ENCODE results near the gene TEX35. TPM values are rescaled to one million over a fixed set of nuclear protein-coding genes. Genes with fewer than 3 reads are reported as not detected.

The TEX35 gene
- total RNA-seq, 2 donors from 2014 or later: not detected

DNA sequence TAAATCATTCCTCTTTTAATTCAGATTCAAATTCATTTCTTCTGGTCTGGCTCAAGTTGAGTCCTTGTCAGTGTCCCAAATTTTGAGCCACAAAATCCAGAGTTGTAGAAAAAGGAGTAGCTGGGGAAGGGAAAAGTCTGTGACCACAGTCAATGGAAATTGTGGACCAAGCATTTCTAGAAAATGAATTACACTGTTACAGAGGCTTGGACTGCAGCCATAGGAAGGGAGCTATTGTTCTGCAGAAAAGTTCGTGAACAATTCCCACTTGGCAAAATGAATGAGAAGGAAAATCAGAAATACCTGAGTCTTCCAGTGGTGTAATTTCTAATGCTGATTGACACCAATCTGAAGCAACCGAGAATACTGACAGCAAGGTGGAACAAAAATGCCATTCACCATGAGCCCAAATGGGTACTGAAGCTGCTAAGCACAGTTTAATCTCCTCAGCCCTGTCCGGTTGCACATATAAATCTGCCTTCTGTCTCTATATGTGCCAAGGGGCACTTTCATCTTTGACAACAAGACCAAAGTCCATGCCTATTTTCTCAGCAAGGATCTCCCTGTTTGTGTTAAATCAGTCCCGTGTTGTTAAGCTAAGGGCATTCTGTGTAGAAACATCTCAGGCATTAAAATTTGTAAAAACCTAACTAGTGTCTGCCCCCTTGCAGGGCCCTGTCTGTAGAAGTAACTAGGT lies 51.3 kb downstream of the TEX35 start:
- TF ChIP-seq, protein P1, sequence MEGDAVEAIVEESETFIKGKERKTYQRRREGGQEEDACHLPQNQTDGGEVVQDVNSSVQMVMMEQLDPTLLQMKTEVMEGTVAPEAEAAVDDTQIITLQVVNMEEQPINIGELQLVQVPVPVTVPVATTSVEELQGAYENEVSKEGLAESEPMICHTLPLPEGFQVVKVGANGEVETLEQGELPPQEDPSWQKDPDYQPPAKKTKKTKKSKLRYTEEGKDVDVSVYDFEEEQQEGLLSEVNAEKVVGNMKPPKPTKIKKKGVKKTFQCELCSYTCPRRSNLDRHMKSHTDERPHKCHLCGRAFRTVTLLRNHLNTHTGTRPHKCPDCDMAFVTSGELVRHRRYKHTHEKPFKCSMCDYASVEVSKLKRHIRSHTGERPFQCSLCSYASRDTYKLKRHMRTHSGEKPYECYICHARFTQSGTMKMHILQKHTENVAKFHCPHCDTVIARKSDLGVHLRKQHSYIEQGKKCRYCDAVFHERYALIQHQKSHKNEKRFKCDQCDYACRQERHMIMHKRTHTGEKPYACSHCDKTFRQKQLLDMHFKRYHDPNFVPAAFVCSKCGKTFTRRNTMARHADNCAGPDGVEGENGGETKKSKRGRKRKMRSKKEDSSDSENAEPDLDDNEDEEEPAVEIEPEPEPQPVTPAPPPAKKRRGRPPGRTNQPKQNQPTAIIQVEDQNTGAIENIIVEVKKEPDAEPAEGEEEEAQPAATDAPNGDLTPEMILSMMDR (conservative IDR thresholded peaks at IDR 0.05): no peak
- peaks cover 11% of the 10 kb centered on the region for H3K27me3 Mint-ChIP-seq (ENCODE audit: insufficient read depth)

DNA sequence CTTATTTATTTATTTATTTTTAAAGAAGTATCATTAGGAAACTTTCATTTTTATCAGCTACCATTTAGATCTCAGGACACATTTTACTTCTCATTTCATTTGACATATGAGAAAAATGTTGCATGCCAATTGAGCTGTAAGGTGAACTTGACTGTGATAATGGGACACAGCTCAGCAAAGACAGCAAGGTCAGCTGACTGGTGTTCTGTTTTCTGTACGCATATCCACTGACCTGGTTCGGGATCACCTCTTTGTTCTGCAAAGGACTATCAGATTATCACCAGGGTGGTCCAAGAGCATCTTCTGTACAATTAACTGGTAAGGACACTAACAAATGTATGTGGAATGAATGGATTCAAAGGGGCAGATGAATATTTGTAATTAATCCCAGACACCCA lies 51.9 kb downstream of the TEX35 start:
- peaks cover 10% of the 10 kb centered on the region for H3K27me3 Mint-ChIP-seq (ENCODE audit: insufficient read depth)
- no peak for DNase-seq
- H3K4me3 Mint-ChIP-seq: no peak overlapping the region
- H3K36me3 Mint-ChIP-seq (ENCODE audit: low read depth): no peaks in the 10 kb centered on the region
- Histone ChIP-seq H3K27me3 (ENCODE audit: control insufficient read depth, insufficient read depth, low read length, poor library complexity, severe bottlenecking) (no peaks in the 10 kb centered on the region), H3K9ac (ENCODE audit: extremely low read depth, low read length, poor library complexity, severe bottlenecking) (no peak overlapping the region), H3K36me3 (ENCODE audit: control insufficient read depth, insufficient read depth, low read length) (no peaks in the 10 kb centered on the region), H3K4me3 (ENCODE audit: low read length) (no peak overlapping the region), H3K4me1 (ENCODE audit: control insufficient read depth, insufficient read depth, low read length) (no peaks in the 10 kb centered on the region), H3K27ac (ENCODE audit: low read depth, low read length) (no peak overlapping the region), H3K9me3 (ENCODE audit: control insufficient read depth, low read length) (peaks cover 19% of the 10 kb centered on the region)
- TF ChIP-seq, protein P1 (conservative IDR thresholded peaks at IDR 0.05): no peak
- peaks cover 4% of the 10 kb centered on the region for H3K4me1 Mint-ChIP-seq
- H3K9me3 Mint-ChIP-seq: peaks cover 10% of the 10 kb centered on the region
- 69 to 100% methylated on average over 1 to 2 of the region's 2 CpGs for whole genome bisulfite sequencing, 2 experiments (ENCODE audit: insufficient coverage in 1 of 2, insufficient read length in 1 of 2)
- H3K27ac Mint-ChIP-seq: no peak overlapping the region

More for the DNA sequence above, 51.3 kb downstream of the TEX35 start:
- Mint-ChIP-seq H3K36me3 (ENCODE audit: low read depth) (no peaks in the 10 kb centered on the region), H3K4me1 (peaks cover 4% of the 10 kb centered on the region), H3K9me3 (peaks cover 15% of the 10 kb centered on the region), H3K4me3 (no peak overlapping the region), H3K27ac (no peak overlapping the region)
- Histone ChIP-seq H3K9ac (ENCODE audit: extremely low read depth, low read length, poor library complexity, severe bottlenecking) (no peak overlapping the region), H3K27ac (ENCODE audit: low read depth, low read length) (no peak overlapping the region), H3K27me3 (ENCODE audit: control insufficient read depth, insufficient read depth, low read length, poor library complexity, severe bottlenecking) (no peaks in the 10 kb centered on the region), H3K4me3 (ENCODE audit: low read length) (no peak overlapping the region), H3K4me1 (ENCODE audit: control insufficient read depth, insufficient read depth, low read length) (no peaks in the 10 kb centered on the region), H3K9me3 (ENCODE audit: control insufficient read depth, low read length) (peaks cover 25% of the 10 kb centered on the region), H3K36me3 (ENCODE audit: control insufficient read depth, insufficient read depth, low read length) (no peaks in the 10 kb centered on the region)
- DNase-seq: no peak
- WGBS, 2 experiments (ENCODE audit: insufficient coverage in 1 of 2, insufficient read length in 1 of 2): 86 to 94% methylated on average over 3 to 4 of the region's 4 CpGs

DNA sequence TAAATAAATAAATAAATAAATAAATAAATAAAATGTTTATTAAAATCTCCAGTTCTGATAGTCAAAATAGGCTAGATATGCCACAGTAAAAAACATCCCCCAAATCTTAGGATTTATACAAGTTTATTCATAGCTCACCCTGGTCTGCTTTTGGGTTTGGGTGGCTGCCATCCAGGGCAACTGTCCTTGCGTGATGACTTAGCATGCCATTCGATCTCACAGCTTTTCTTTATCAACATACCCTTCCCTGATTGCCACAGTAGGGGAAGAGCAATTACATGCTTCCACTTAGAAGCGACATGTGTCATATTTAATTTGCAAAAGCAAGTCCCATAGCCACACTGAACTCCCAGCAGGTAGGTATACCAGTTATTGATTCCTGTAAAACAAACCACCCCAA lies 52.7 kb downstream of the TEX35 start:
- H3K4me1 ChIP-seq (ENCODE audit: control insufficient read depth, insufficient read depth, low read length): no peaks in the 10 kb centered on the region
- 94% methylated on average over 3 of the region's 3 CpGs; no CpG with 5 or more reads in 1 of the 2 experiments for WGBS, 2 experiments (ENCODE audit: insufficient coverage in 1 of 2, insufficient read length in 1 of 2)
- no peak overlapping the region for H3K9ac ChIP-seq (ENCODE audit: extremely low read depth, low read length, poor library complexity, severe bottlenecking)
- Mint-ChIP-seq H3K27ac (no peak overlapping the region), H3K4me1 (peaks cover 4% of the 10 kb centered on the region), H3K9me3 (peaks cover 3% of the 10 kb centered on the region), H3K27me3 (ENCODE audit: insufficient read depth) (peaks cover 6% of the 10 kb centered on the region), H3K4me3 (no peak overlapping the region), H3K36me3 (ENCODE audit: low read depth) (no peaks in the 10 kb centered on the region)
- no peak for DNase-seq
- H3K27me3 ChIP-seq (ENCODE audit: control insufficient read depth, insufficient read depth, low read length, poor library complexity, severe bottlenecking): no peaks in the 10 kb centered on the region
- H3K9me3 ChIP-seq (ENCODE audit: control insufficient read depth, low read length): peaks cover 12% of the 10 kb centered on the region
- no peaks in the 10 kb centered on the region for H3K36me3 ChIP-seq (ENCODE audit: control insufficient read depth, insufficient read depth, low read length)
- TF ChIP-seq, protein P1 (conservative IDR thresholded peaks at IDR 0.05): no peak
- no peak overlapping the region for H3K4me3 ChIP-seq (ENCODE audit: low read length)
- no peak overlapping the region for H3K27ac ChIP-seq (ENCODE audit: low read depth, low read length)
